Neural cell (in vitro differentiated cells): ENCODE measurements around the gene ADGRG7. TPM values are rescaled to one million over a fixed set of nuclear protein-coding genes. Genes with fewer than 3 reads are reported as not detected.

Experiments used
- H2AFZ ChIP-seq: fragments of 200-600, 300-800 bp; sonication (generic), shearing (Covaris generic); 2 replicates; pipeline ENCODE4 v1.6.0; 2014; ENCODE audit warnings: low read depth, mild to moderate bottlenecking, antibody characterized with exemption, low read length, moderate library complexity
- H3F3A ChIP-seq: fragments of 200-600 bp; shearing (Covaris generic); 2 replicates; pipeline ENCODE4 v1.6.1; 2016; ENCODE audit warnings: mild to moderate bottlenecking, moderate library complexity, mixed read lengths, antibody characterized with exemption, low read length; ENCODE audit not compliant: insufficient read depth, poor library complexity, severe bottlenecking
- H3K27ac ChIP-seq: fragments of 200-600, 300-800 bp; sonication (generic), shearing (Covaris generic); 2 replicates; pipeline ENCODE4 v1.5.1; 2014; ENCODE audit warnings: mild to moderate bottlenecking, low read length, moderate library complexity
- H3K27me3 ChIP-seq: fragments of 300-800, 200-600 bp; sonication (generic), shearing (Covaris generic); 2 replicates; pipeline ENCODE4 v1.6.0; 2014; ENCODE audit warnings: mild to moderate bottlenecking, low read depth, low read length, moderate library complexity; ENCODE audit not compliant: insufficient read depth
- H3K36me3 ChIP-seq: fragments of 300-800, 200-600 bp; sonication (generic), shearing (Covaris generic); 2 replicates; pipeline ENCODE4 v1.5.1; 2014; ENCODE audit warnings: mild to moderate bottlenecking, antibody characterized with exemption, low read length, moderate library complexity; ENCODE audit not compliant: insufficient read depth
- H3K4me2 ChIP-seq: fragments of 300-800, 200-600 bp; sonication (generic), shearing (Covaris generic); 2 replicates; pipeline ENCODE4 v1.6.0; 2014; ENCODE audit warnings: mild to moderate bottlenecking, low read length
- H3K4me3 ChIP-seq: fragments of 300-800, 200-600 bp; sonication (generic), shearing (Covaris generic); 2 replicates; pipeline ENCODE4 v1.5.1; 2014; ENCODE audit warnings: mild to moderate bottlenecking, low read length, moderate library complexity
- H3K79me2 ChIP-seq: fragments of 200-600 bp; shearing (Covaris generic); replicated peaks from 2 replicates; pipeline ENCODE4 v1.6.0; 2014; ENCODE audit warnings: mild to moderate bottlenecking, low read length, moderate library complexity; ENCODE audit not compliant: insufficient read depth
- H3K9ac ChIP-seq: fragments of 300-800, 200-600 bp; sonication (generic), shearing (Covaris generic); 2 replicates; pipeline ENCODE4 v1.6.1; 2016; ENCODE audit warnings: mild to moderate bottlenecking, low read length, mixed read lengths
- H3K9me2 ChIP-seq: fragments of 200-600 bp; shearing (Covaris generic); 2 replicates; pipeline ENCODE4 v1.6.1; 2016; ENCODE audit warnings: mild to moderate bottlenecking, low read length, mixed read lengths; ENCODE audit not compliant: insufficient read depth
- H3K9me3 ChIP-seq: fragments of 200-600, 300-800 bp; sonication (generic), shearing (Covaris generic); 2 replicates; pipeline ENCODE4 v1.6.1; 2016; ENCODE audit warnings: mild to moderate bottlenecking, mixed run types, low read length, moderate library complexity, mixed read lengths
- H4K20me1 ChIP-seq: fragments of 200-600 bp; shearing (Covaris generic); 2 replicates; pipeline ENCODE4 v1.6.1; 2016; ENCODE audit warnings: mild to moderate bottlenecking, mixed run types; ENCODE audit not compliant: insufficient read depth
- CTCF ChIP-seq: fragments of 450-650 bp; IDR thresholded peaks from 2 replicates; pipeline ENCODE4 v1.5.1; 2014; ENCODE audit warnings: antibody characterized with exemption, mild to moderate bottlenecking, moderate library complexity; ENCODE audit not compliant: poor library complexity, severe bottlenecking
- EP300 ChIP-seq: fragments of 450-650 bp; conservative IDR thresholded peaks from 2 replicates; pipeline ENCODE4 v1.6.1; 2014; ENCODE audit warnings: antibody characterized with exemption, mild to moderate bottlenecking, moderate library complexity; ENCODE audit not compliant: poor library complexity, severe bottlenecking
- EZH2 ChIP-seq: fragments of 200-600, 300-800 bp; shearing (Covaris generic), sonication (generic); IDR thresholded peaks from 2 replicates; pipeline ENCODE4 v1.6.1; 2014; ENCODE audit warnings: antibody characterized with exemption, low read length, borderline replicate concordance, mild to moderate bottlenecking; ENCODE audit not compliant: insufficient read depth, poor library complexity, severe bottlenecking
- MXI1 ChIP-seq: fragments of 450-650 bp; conservative IDR thresholded peaks from 2 replicates; pipeline ENCODE4 v1.6.1; 2014; ENCODE audit warnings: antibody characterized with exemption, mild to moderate bottlenecking; ENCODE audit not compliant: poor library complexity, severe bottlenecking
- POLR2AphosphoS5 ChIP-seq: IDR thresholded peaks from 2 replicates; pipeline ENCODE4 v1.6.1; 2012
- RAD21 ChIP-seq: fragments of 450-650 bp; conservative IDR thresholded peaks from 2 replicates; pipeline ENCODE4 v1.6.1; 2014; ENCODE audit warnings: antibody characterized with exemption, mild to moderate bottlenecking, moderate library complexity
- REST ChIP-seq: IDR thresholded peaks from 2 replicates; pipeline ENCODE4 v1.6.1; 2012; ENCODE audit warnings: borderline replicate concordance
- SMC3 ChIP-seq: fragments of 450-650 bp; conservative IDR thresholded peaks from 2 replicates; pipeline ENCODE4 v1.6.1; 2014; ENCODE audit warnings: antibody characterized with exemption, mild to moderate bottlenecking, moderate library complexity; ENCODE audit not compliant: poor library complexity
- TAF1 ChIP-seq: IDR thresholded peaks from 2 replicates; pipeline ENCODE4 v1.6.1; 2012; ENCODE audit warnings: low read depth
- polyA plus RNA-seq: library from polyadenylated mRNA; depleted of rRNA; stranded (reverse); fragments of >200 nt; gene quantifications from 2 replicates; pipeline ENCODE4 v1.2.3, GENCODE V29; 2014

Gene ADGRG7
- polyA plus RNA-seq, 1 donor from 2014 or later: not detected

- Histone ChIP-seq H3K27ac (no peak overlapping the region), H4K20me1 (no peaks in the 10 kb centered on the region), H3K9me2 (no peaks in the 10 kb centered on the region), H3F3A (no peaks in the 10 kb centered on the region), H2AFZ (no peak overlapping the region), H3K4me2 (no peak overlapping the region), H3K9me3 (no peaks in the 10 kb centered on the region), H3K79me2 (peaks cover 84% of the 10 kb centered on the region), H3K4me3 (no peak overlapping the region), H3K9ac (no peak overlapping the region), H3K27me3 (no peaks in the 10 kb centered on the region), H3K36me3 (peaks cover 6% of the 10 kb centered on the region)
- TF ChIP-seq CTCF: no peak
- no peak for TF ChIP-seq RAD21
- no peak for TF ChIP-seq POLR2AphosphoS5
- no peak for TF ChIP-seq EZH2
- TF ChIP-seq MXI1: no peak
- TF ChIP-seq TAF1: no peak
- no peak for TF ChIP-seq REST
- TF ChIP-seq SMC3: no peak
- TF ChIP-seq EP300: no peak
Observed at GRCh38 chr3:100715176-100715575, 105.8 kb downstream of the ADGRG7 start.

DNA sequence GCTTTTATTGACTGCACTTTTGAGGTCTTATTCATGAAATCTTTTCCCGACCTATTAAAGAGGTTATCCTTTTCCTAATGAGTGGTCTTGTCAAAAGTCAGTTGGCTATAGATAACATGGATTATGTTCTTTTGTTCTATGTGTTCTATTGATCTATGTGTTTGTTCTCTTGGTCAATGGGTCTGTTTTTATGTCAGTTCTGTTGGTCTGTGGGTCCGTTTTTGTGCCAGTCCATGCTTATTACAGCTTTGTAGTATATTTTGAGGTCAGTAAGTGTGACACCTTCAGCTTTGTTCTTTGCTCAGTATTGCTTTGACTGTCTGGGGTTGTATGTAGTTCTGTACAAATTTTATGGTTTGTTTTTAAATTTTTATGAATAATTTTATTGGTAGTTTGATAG lies 107.7 kb downstream of the ADGRG7 start:
- Histone ChIP-seq H3K4me2 (no peak overlapping the region), H2AFZ (no peak overlapping the region), H3K9me2 (no peaks in the 10 kb centered on the region), H3K27me3 (no peaks in the 10 kb centered on the region), H3K9ac (no peak overlapping the region), H3F3A (no peaks in the 10 kb centered on the region), H4K20me1 (no peaks in the 10 kb centered on the region), H3K79me2 (peaks cover 65% of the 10 kb centered on the region), H3K27ac (no peak overlapping the region), H3K36me3 (peaks cover 10% of the 10 kb centered on the region), H3K9me3 (no peaks in the 10 kb centered on the region), H3K4me3 (no peak overlapping the region)
- TF ChIP-seq MXI1 (no peak), SMC3 (no peak), EZH2 (no peak), POLR2AphosphoS5 (no peak), REST (no peak), RAD21 (no peak), TAF1 (no peak), CTCF (no peak), EP300 (no peak)
